M059J (cell line): ENCODE results near the gene TFDP3. TPM values are rescaled to one million over a fixed set of nuclear protein-coding genes. Genes with fewer than 3 reads are reported as not detected.
A peak's percentile ranks its signal among the peaks of the same experiment; 100 is the strongest.

Experiments
- DNase-seq: peaks from one replicate; pipeline ENCODE4 v3.0.0-alpha.2; 2012; ENCODE audit warnings: low read depth
- total RNA-seq: library from RNA; depleted of rRNA; stranded (reverse); fragments of >200 nt; shearing (Covaris generic); gene quantifications from 2 replicates; pipeline ENCODE4 v1.2.3, GENCODE V29; 2014; rRNA removed

TFDP3 gene
- total RNA-seq, 1 experiment from 2014 or later, result not detected

DNA sequence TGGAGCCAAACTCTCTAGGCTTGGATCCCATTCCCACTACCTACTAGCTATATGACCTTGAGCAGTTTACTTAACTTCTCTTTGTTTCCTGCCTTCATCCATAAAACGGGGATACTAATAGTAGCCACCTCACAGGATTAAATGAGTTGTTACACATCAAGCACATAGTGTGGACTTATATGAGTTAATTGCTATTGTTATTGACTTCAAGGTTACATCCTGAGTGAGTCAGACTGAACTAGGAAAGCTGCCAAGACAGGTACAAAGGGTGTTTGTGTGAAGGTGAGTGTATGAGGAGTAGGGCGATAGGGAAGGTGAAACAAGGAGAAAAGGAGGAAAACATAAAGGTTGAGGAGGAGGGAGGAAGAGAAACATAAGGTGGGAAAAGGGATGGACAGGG lies 32.2 kb downstream of the TFDP3 start:
- DNase-seq, result no peak

DNA sequence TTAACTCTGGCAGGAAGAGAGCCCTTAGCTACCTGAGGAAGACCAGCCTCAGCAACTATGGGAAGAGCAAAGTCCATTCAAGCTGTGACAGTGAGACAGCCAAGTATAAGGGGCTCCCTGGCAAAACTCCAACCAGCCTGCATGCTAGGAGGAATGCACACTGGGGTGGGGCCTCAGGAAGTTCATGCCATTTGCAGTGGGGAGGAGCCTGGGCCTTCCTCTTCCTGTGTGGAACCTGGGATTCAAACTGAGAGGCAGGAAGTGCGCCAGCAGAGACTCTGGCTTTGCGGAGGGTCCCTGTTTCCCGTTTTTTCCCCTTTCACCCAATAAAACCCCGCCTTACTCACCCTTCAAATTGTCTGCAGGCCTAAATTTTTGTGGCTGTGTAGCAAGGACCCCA lies 33.0 kb downstream of the TFDP3 start:
- DNase-seq, result no peak

DNA sequence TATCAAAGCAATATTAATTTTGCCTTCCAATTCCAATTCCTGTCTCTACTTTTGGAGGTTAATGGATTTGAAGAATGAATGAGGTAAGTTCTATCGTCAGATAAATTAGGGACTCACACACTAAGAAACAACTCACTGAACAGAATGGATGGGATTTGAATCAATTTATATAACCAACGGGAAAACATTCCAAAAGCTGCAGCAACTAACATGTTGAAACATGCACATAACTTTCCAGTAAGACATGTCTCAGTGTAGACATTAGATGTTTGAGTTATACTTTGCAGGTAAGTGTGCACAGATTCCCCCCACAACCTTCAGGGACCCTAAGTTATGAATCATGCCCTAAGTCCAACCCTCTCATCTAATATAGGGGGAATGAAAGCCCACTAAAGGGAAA lies 34.3 kb downstream of the TFDP3 start:
- no peak for DNase-seq

DNA sequence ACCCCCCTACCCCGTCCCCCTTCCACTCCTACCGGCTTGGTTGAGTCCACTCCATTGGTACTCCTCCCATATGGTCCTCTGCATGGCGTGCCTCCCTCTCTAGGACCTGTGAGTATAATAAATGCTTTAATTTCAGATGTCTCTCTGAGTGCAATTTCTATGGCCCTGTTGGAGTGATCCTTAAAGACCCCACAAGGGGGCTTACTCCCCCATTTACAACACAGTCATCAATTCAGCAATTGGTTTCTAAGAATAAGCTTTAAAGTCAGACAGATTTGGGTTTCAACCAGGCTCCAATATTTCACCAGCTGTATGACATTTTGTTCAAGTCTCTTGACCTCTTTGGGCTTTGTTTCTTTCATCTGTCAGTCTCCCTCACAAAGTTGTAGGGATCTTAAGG lies 38.7 kb downstream of the TFDP3 start:
- no peak for DNase-seq

DNA sequence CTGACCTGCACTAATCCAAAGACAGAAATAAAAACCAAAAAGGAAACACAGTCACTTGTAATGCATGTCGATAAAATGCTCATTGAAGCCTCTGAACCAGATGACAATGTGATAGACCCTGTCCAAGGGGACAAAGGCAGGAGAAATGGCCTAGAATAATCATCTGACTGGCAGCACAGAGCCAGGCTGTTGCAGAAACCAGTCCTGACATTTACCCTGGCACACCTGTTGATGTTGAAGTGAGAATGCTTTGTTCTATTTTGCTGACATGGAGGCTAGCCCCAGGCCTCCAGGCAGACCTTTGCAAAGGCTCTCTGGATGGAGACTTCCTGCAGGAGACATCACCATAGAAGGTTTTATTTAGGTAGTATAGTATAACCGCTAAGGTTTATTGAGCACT lies 41.0 kb downstream of the TFDP3 start:
- no peak for DNase-seq

DNA sequence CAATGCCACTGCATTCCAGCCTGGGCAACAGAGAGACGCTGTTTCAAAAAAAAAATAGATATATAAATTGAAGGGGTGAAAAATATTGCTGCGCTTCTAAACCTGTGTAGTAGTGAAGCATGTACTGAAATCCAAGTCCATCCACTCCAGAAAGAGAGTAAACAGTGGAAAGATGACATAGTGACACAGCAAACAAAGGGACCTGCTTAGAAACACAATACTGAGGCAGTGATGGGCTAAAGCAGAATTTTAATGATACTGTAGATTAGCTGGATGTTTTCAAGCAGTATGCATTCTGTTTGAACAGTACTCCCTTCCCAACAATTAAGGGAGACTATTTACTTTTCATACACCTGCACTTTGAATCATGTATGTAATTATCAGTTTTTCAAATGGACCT lies 42.5 kb downstream of the TFDP3 start:
- no peak for DNase-seq

DNA sequence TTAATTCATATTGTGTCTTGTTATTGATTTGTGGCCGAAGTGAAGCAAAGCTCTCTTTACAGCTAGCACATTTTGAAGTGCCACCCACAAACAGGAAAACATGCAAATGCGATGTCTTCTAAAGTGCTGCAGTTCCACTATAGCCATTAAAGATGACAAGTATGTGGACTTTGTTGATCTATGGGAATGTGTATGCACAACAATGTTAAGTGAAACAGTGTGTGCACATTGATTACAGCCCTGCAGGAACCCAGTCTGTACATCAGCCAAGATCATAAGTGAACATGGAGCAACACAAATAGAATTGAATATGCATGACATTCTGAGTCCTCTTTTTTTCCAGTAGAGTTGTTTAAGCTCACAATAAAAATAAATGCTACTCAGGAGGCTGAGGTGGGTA lies 43.0 kb downstream of the TFDP3 start:
- DNase-seq, result no peak

DNA sequence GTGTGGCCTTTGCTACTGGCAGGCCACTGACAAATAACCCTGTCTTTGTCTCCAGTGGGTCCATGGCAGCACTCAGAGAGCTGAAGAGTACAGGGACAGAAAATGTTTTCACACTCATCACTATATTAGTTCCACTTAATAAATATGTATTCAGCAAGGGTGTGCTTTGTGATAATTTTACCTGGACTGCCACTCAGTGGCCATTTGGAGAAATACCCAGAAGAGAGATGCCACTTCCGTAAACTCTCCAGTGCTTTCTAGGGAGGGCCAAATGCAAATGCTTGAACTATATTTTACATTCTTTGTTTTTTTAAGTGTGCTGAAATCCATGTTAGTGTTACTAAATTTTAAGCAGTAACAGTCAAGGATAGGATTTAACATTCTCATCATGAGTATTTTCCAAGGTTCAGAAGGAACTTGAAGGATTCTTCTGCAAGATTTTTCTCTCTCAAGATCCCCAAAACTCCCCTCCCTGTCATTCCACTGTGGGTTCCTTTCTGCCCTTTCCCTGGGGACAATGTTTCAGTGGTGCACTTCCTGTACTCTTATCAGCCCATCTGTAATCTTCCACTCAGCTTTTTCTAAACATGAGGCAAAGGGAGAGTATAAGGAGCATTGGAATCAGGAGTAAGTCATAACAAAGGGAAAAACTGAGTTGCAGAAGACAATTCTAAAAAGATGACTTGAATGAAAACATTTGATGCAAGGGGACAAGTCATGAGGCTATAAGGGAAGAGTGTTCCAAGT lies 46.0 kb downstream of the TFDP3 start:
- peak; percentile 18 for DNase-seq

Other genes with a start within 250 kb of the TFDP3 start
- not detected in 2 replicates for gene USP26, start 121.2 kb downstream of the TFDP3 start, total RNA-seq
- 8.6 and 17.7 TPM in 2 replicates for gene GPC4, start 197.1 kb upstream of the TFDP3 start, total RNA-seq